ENCODE results near the gene TTI1. TPM values are rescaled to one million over a fixed set of nuclear protein-coding genes. Genes with fewer than 3 reads are reported as not detected.

Gene TTI1
- total RNA-seq, 2 donors from 2014 or later = 14.8 to 26.2 TPM

DNA sequence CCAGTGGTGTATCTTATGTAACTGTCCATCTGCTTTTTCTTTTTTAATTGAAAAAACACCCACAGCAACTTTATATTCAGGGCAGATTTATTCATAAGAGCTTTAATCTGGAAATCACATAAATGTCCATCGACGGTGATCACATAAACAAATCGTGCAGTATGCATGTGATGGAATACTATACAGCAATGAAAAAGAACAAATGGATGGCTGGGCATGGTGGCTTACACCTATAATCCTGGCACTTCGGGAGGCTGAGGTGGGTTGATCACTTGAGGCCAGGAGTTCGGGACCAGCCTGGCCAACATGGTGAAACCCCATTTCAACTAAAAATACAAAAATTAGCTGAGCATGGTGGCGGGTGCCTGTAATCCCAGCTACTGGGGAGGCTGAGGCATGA, 91.3 kb downstream of the TTI1 start:
- TF ChIP-seq, protein P1, sequence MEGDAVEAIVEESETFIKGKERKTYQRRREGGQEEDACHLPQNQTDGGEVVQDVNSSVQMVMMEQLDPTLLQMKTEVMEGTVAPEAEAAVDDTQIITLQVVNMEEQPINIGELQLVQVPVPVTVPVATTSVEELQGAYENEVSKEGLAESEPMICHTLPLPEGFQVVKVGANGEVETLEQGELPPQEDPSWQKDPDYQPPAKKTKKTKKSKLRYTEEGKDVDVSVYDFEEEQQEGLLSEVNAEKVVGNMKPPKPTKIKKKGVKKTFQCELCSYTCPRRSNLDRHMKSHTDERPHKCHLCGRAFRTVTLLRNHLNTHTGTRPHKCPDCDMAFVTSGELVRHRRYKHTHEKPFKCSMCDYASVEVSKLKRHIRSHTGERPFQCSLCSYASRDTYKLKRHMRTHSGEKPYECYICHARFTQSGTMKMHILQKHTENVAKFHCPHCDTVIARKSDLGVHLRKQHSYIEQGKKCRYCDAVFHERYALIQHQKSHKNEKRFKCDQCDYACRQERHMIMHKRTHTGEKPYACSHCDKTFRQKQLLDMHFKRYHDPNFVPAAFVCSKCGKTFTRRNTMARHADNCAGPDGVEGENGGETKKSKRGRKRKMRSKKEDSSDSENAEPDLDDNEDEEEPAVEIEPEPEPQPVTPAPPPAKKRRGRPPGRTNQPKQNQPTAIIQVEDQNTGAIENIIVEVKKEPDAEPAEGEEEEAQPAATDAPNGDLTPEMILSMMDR (IDR thresholded peaks at IDR 0.05) = no peak
- TF ChIP-seq POLR2A (IDR thresholded peaks at IDR 0.05) = no peak
- no peak for TF ChIP-seq POLR2AphosphoS5 (IDR thresholded peaks at IDR 0.05)
- intact Hi-C loops (cut with DNase I) = no loop called here
- WGBS = 86% methylated on average over 6 of the region's 6 CpGs
- no peaks in the 10 kb centered on the region for H3K27me3 ChIP-seq (replicated peaks; ENCODE audit: insufficient read depth)
- DNase-seq (ENCODE audit: low spot score) = no peak
- no peaks in the 10 kb centered on the region for H3K9me3 ChIP-seq
- H3K4me3 ChIP-seq = no peak overlapping the region
- no peaks in the 10 kb centered on the region for H3K36me3 ChIP-seq
- H3K27ac ChIP-seq = no peak overlapping the region
- H3K4me1 ChIP-seq (replicated peaks) = no peaks in the 10 kb centered on the region

DNA sequence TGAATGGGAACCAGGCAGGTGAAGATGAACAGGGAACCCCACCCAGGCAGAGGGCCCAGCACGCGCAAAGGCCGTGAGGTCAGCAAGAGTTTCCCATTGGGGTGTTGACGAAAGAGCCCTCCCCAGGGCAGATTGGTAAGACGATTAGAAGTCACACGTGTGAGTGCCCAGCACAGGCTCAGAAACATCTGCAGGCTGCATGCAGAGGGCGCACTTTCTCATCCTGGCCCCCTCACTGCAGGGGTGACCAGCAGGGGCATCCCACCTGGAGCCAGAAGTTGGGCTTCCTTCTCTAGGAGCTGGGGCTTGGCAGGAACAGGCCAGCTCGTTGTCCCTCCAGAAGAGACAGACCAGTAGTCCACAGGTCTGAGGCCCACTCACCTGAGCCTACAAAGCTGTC, 91.9 kb downstream of the TTI1 start:
- no peak overlapping the region for H3K27ac ChIP-seq
- 74% methylated on average over 8 of the region's 8 CpGs for WGBS
- TF ChIP-seq POLR2AphosphoS5 (IDR thresholded peaks at IDR 0.05) (no peak), POLR2A (IDR thresholded peaks at IDR 0.05) (no peak)
- TF ChIP-seq, protein P1 (IDR thresholded peaks at IDR 0.05) = no peak
- H3K4me1 ChIP-seq (replicated peaks) = no peaks in the 10 kb centered on the region
- H3K36me3 ChIP-seq = no peaks in the 10 kb centered on the region
- DNase-seq (ENCODE audit: low spot score) = no peak
- no peaks in the 10 kb centered on the region for H3K9me3 ChIP-seq
- no peaks in the 10 kb centered on the region for H3K27me3 ChIP-seq (replicated peaks; ENCODE audit: insufficient read depth)
- intact Hi-C loops (cut with DNase I) = no loop called here
- H3K4me3 ChIP-seq = no peak overlapping the region

DNA sequence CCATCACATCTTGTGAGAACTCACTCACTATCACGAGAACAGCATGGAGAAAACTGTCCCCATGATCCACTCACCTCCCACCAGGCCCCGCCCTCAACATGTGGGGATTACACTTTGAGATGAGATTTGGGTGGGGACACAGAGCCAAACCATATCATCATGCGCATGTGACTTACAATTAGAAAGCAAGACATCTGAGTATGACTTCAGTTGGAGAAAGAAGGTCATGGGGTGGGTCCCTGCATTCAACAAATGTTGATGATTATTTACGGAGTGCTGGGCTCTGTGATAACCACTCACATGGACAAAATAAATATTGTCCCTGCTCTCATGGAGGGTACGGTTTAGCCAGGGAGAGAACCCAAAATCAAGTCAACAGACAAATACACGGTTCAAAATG, 92.4 kb downstream of the TTI1 start:
- DNase-seq (ENCODE audit: low spot score) = no peak
- Histone ChIP-seq H3K36me3 (no peaks in the 10 kb centered on the region), H3K9me3 (no peaks in the 10 kb centered on the region), H3K27me3 (replicated peaks; ENCODE audit: insufficient read depth) (no peaks in the 10 kb centered on the region), H3K27ac (no peak overlapping the region), H3K4me1 (replicated peaks) (no peaks in the 10 kb centered on the region), H3K4me3 (no peak overlapping the region)
- intact Hi-C loops (cut with DNase I) = no loop called here
- WGBS = 75% methylated on average over 6 of the region's 6 CpGs
- TF ChIP-seq POLR2A (IDR thresholded peaks at IDR 0.05) = no peak
- no peak for TF ChIP-seq POLR2AphosphoS5 (IDR thresholded peaks at IDR 0.05)
- TF ChIP-seq, protein P1 (IDR thresholded peaks at IDR 0.05) = no peak

DNA sequence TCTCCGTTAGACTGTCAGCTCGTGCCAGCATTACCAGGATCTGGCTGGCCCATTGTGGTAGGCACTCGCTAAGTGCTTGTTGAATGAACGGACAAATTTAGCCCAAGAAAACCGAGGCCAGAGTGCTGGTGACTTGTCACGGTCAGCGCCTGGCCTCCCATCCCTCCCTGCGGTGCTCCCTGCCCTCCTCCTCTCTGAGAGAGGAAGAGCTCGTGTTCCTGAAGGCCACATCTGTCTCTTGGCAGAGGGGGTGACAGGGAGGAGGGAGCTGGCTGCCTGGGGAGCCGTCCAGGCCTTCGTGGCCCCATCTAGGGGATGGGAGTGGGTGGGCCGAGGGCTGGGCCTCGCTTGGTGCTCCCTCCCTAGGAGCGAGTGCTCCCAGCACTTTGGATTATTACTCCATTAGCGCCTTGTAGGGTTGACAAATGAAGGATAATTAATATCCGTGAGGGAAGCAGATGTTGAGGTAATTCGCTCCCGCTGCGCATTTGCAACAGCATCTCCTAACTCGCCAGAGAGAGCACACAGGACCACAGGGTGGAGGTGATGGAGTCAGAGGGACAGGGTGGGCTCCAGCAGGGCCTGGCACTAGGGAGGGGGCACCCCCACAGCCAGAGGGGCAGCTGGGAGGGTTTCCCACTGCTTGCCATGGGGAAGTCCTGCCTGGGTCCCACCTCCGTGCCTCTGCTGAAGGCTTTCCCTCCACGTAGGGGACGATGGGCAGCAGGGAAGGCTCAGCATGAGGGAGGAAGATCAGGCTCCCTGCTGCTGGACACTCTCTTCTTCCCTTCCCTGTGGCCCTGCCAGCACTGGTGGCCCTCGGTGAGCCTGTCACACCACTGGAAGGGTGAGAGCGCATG, 93.3 kb downstream of the TTI1 start:
- DNase-seq (ENCODE audit: low spot score) = no peak

More for the DNA sequence above, 93.3 kb downstream of the TTI1 start:
- Histone ChIP-seq H3K4me3 (no peak overlapping the region), H3K4me1 (replicated peaks) (no peaks in the 10 kb centered on the region), H3K36me3 (no peaks in the 10 kb centered on the region), H3K27me3 (replicated peaks; ENCODE audit: insufficient read depth) (no peaks in the 10 kb centered on the region), H3K27ac (no peak overlapping the region), H3K9me3 (no peaks in the 10 kb centered on the region)
- intact Hi-C loops (cut with DNase I) = no loop called here
- TF ChIP-seq POLR2A (IDR thresholded peaks at IDR 0.05) = no peak
- TF ChIP-seq POLR2AphosphoS5 (IDR thresholded peaks at IDR 0.05) = no peak
- TF ChIP-seq, protein P1 (IDR thresholded peaks at IDR 0.05) = no peak
- 82% methylated on average over 25 of the region's 25 CpGs for WGBS

All from prostate gland (tissue), 2 donors.